K562 (cell line): ENCODE results near the gene DENND2A. TPM values are rescaled to one million over a fixed set of nuclear protein-coding genes. Genes with fewer than 3 reads are reported as not detected.

Experiments
- polyA plus RNA-seq, 8 experiments: library from polyadenylated mRNA; depleted of rRNA in 4 of 8; stranded (reverse) in 5 of 8; unstranded in 3 of 8; fragments of >200 nt; fragmentation: Nextera tagmentation in 2 of 8; fragmentation: Illumina TruSeq in 1 of 8; extraction: Ambion mirVana in 2 of 8; extraction: Trizol in 1 of 8; gene quantifications; 2 replicates each; pipeline versions ENCODE4 v1.2.1 to v1.2.3, GENCODE V29; 2011 to 2014; ENCODE audit warnings: inconsistent platforms in 1 of 8, missing spikeins in 1 of 8
- small RNA-seq: library from RNA; depleted of rRNA; stranded (forward); fragments of <200 nt; gene quantifications from one replicate; pipeline ENCODE3, GENCODE V24; 2014
- total RNA-seq, 7 experiments: library from RNA; depleted of rRNA in 6 of 7; stranded (reverse); fragments of >200 nt in 6 of 7; fragmentation: Illumina TruSeq in 2 of 7; extraction: Trizol in 2 of 7; gene quantifications; 2 replicates each; pipeline versions ENCODE4 v1.2.1 to v1.2.3, GENCODE V29; 2011 to 2021; ENCODE audit warnings: low replicate concordance in 1 of 7

The DENND2A gene
- total and polyA plus RNA-seq, 9 of the 15 experiments (the other 6 are each of a cell fraction or from before 2014, with no cell fraction given): not detected

Small RNA genes lying within 50 kb of the gene (small RNA-seq; reads per million reads assigned to genes)
- gene RF00019 (not detected), gene RN7SL771P (not detected)

Other genes with a start within 250 kb of the DENND2A start
- 16.4 and 18.5 TPM in 2 replicates for gene SLC37A3, start 242.3 kb downstream of the DENND2A start, total RNA-seq (2014; rRNA removed)
- gene SLC37A3, start 242.3 kb downstream of the DENND2A start, total RNA-seq (2014; rRNA removed; fragmentation: Illumina TruSeq; extraction: Trizol): 26.3 and 28.1 TPM in 2 replicates
- 26.1 and 26.8 TPM in 2 replicates for gene SLC37A3, start 242.3 kb downstream of the DENND2A start, total RNA-seq (2015; rRNA removed; fragmentation: Illumina TruSeq; extraction: Trizol)
- 26.8 and 28.8 TPM in 2 replicates for gene SLC37A3, start 242.3 kb downstream of the DENND2A start, total RNA-seq (2021)
- gene SLC37A3, start 242.3 kb downstream of the DENND2A start, polyA plus RNA-seq (2011; rRNA removed): 59.1 and 72.5 TPM in 2 replicates
- 28.6 and 31.2 TPM in 2 replicates for gene SLC37A3, start 242.3 kb downstream of the DENND2A start, polyA plus RNA-seq (2014; fragmentation: Illumina TruSeq; extraction: Trizol)
- gene SLC37A3, start 242.3 kb downstream of the DENND2A start, polyA plus RNA-seq (2014; fragmentation: Nextera tagmentation; extraction: Ambion mirVana): 10 to 100 TPM; 11.7 to 14.7 TPM
- 26.0 and 28.8 TPM in 2 replicates for gene SLC37A3, start 242.3 kb downstream of the DENND2A start, polyA plus RNA-seq (2014; rRNA removed)
- gene RAB19, start 236.8 kb downstream of the DENND2A start, total RNA-seq (2014; rRNA removed): not detected in 2 replicates
- not detected in 2 replicates for gene RAB19, start 236.8 kb downstream of the DENND2A start, total RNA-seq (2014; rRNA removed; fragmentation: Illumina TruSeq; extraction: Trizol)
- not detected in 2 replicates for gene RAB19, start 236.8 kb downstream of the DENND2A start, total RNA-seq (2015; rRNA removed; fragmentation: Illumina TruSeq; extraction: Trizol)
- 0.31 TPM in 1 of 2 replicates, not detected in the other for gene RAB19, start 236.8 kb downstream of the DENND2A start, total RNA-seq (2021)
- 0.14 TPM in 1 of 2 replicates, not detected in the other for gene RAB19, start 236.8 kb downstream of the DENND2A start, polyA plus RNA-seq (2011; rRNA removed)
- gene RAB19, start 236.8 kb downstream of the DENND2A start, polyA plus RNA-seq (2014; fragmentation: Illumina TruSeq; extraction: Trizol): not detected in 2 replicates
- not detected for gene RAB19, start 236.8 kb downstream of the DENND2A start, polyA plus RNA-seq (2014; fragmentation: Nextera tagmentation; extraction: Ambion mirVana)
- gene RAB19, start 236.8 kb downstream of the DENND2A start, polyA plus RNA-seq (2014; rRNA removed): not detected in 2 replicates
- 60.7 and 73.9 TPM in 2 replicates for gene MKRN1, start 161.3 kb downstream of the DENND2A start, total RNA-seq (2014; rRNA removed)
- gene MKRN1, start 161.3 kb downstream of the DENND2A start, total RNA-seq (2014; rRNA removed; fragmentation: Illumina TruSeq; extraction: Trizol): 82.0 and 92.2 TPM in 2 replicates
- gene MKRN1, start 161.3 kb downstream of the DENND2A start, total RNA-seq (2015; rRNA removed; fragmentation: Illumina TruSeq; extraction: Trizol): 79.0 and 87.1 TPM in 2 replicates
- gene MKRN1, start 161.3 kb downstream of the DENND2A start, total RNA-seq (2021): 70.7 and 87.5 TPM in 2 replicates
- 72.4 and 87.9 TPM in 2 replicates for gene MKRN1, start 161.3 kb downstream of the DENND2A start, polyA plus RNA-seq (2011; rRNA removed)
- 80.8 and 90.3 TPM in 2 replicates for gene MKRN1, start 161.3 kb downstream of the DENND2A start, polyA plus RNA-seq (2014; fragmentation: Illumina TruSeq; extraction: Trizol)
- 10 to 100 TPM; 30.5 to 33.5 TPM for gene MKRN1, start 161.3 kb downstream of the DENND2A start, polyA plus RNA-seq (2014; fragmentation: Nextera tagmentation; extraction: Ambion mirVana)
- gene MKRN1, start 161.3 kb downstream of the DENND2A start, polyA plus RNA-seq (2014; rRNA removed): 75.8 and 76.0 TPM in 2 replicates
- 10.6 and 12.9 TPM in 2 replicates for gene ADCK2, start 32.1 kb upstream of the DENND2A start, total RNA-seq (2014; rRNA removed)
- 9.1 and 10.3 TPM in 2 replicates for gene ADCK2, start 32.1 kb upstream of the DENND2A start, total RNA-seq (2014; rRNA removed; fragmentation: Illumina TruSeq; extraction: Trizol)
- 13.3 and 13.8 TPM in 2 replicates for gene ADCK2, start 32.1 kb upstream of the DENND2A start, total RNA-seq (2015; rRNA removed; fragmentation: Illumina TruSeq; extraction: Trizol)
- 13.8 and 14.3 TPM in 2 replicates for gene ADCK2, start 32.1 kb upstream of the DENND2A start, total RNA-seq (2021)
- 12.0 and 12.8 TPM in 2 replicates for gene ADCK2, start 32.1 kb upstream of the DENND2A start, polyA plus RNA-seq (2011; rRNA removed)
- gene ADCK2, start 32.1 kb upstream of the DENND2A start, polyA plus RNA-seq (2014; fragmentation: Illumina TruSeq; extraction: Trizol): 7.7 and 9.4 TPM in 2 replicates
- 1 to 10 TPM in 1 of 2 experiments, under 1 TPM in 1; 0.08 to 1.1 TPM for gene ADCK2, start 32.1 kb upstream of the DENND2A start, polyA plus RNA-seq (2014; fragmentation: Nextera tagmentation; extraction: Ambion mirVana)
- 9.7 and 10.1 TPM in 2 replicates for gene ADCK2, start 32.1 kb upstream of the DENND2A start, polyA plus RNA-seq (2014; rRNA removed)
- gene NDUFB2, start 55.9 kb upstream of the DENND2A start, total RNA-seq (2014; rRNA removed): 303 and 359 TPM in 2 replicates
- gene NDUFB2, start 55.9 kb upstream of the DENND2A start, total RNA-seq (2014; rRNA removed; fragmentation: Illumina TruSeq; extraction: Trizol): 320 and 326 TPM in 2 replicates
- gene NDUFB2, start 55.9 kb upstream of the DENND2A start, total RNA-seq (2015; rRNA removed; fragmentation: Illumina TruSeq; extraction: Trizol): 273 and 287 TPM in 2 replicates
- gene NDUFB2, start 55.9 kb upstream of the DENND2A start, total RNA-seq (2021): 304 and 329 TPM in 2 replicates
- gene NDUFB2, start 55.9 kb upstream of the DENND2A start, polyA plus RNA-seq (2011; rRNA removed): 540 and 563 TPM in 2 replicates
- 220 and 292 TPM in 2 replicates for gene NDUFB2, start 55.9 kb upstream of the DENND2A start, polyA plus RNA-seq (2014; fragmentation: Illumina TruSeq; extraction: Trizol)
- gene NDUFB2, start 55.9 kb upstream of the DENND2A start, polyA plus RNA-seq (2014; fragmentation: Nextera tagmentation; extraction: Ambion mirVana): 1,000 to 10,000 TPM; 1,937 to 2,075 TPM
- 465 and 510 TPM in 2 replicates for gene NDUFB2, start 55.9 kb upstream of the DENND2A start, polyA plus RNA-seq (2014; rRNA removed)